ENCODE measurements around the gene SULT4A1. TPM values are rescaled to one million over a fixed set of nuclear protein-coding genes. Genes with fewer than 3 reads are reported as not detected.

The SULT4A1 gene
- total and polyA plus RNA-seq, 12 donors = 0.19 to 1.2 (median 0.29) TPM; not detected in 2

DNA sequence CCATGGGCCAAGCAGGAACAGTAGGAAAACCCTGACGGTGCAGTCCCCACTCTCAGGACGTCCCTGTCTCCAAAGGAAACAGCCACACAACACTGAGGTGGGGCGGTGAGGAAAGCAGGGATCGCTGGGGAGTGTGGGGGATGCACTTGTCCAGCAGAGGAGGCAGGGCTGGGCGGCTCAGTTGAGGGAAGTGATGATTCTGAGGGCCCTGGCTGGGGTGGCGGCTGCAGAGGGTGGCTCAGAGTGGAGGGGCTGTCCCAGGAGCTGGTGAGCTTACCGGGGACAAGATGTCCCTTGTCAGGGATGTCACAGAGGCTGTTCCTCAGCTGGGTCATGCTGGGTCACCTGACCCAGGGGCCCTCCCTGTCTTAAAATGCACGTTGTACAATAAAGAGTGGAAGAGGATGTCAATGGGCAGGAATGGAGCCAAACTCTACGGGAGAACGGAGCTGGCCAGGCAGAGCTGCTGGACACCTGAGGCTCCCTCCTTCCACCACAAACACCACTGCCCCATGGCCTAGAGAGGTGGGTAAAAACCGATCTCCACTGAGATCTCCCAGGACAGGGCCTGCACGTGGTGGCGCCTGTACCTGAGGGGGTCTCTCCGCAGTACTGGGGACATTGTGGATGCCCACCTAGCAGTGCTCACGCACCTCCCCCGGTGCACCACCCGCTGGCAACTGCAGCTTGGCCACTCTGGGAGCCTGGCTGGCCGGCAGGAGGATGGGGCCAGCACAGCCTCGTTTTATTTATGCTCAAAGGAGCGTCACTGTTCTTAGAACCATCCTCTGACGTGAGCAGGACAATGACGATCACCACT, 40.5 kb downstream of the SULT4A1 start:
- Histone ChIP-seq H3K36me3 (no peaks in the 10 kb centered on the region), H3K4me3 (no peak overlapping the region), H3K27ac (no peak overlapping the region), H3K4me1 (peaks cover 0 to 4% (median 0%) of the 10 kb centered on the region in 9 donors), H3K27me3 (peaks cover 0 to 56% (median 24%) of the 10 kb centered on the region in 7 donors), H3K9me3 (no peaks in the 10 kb centered on the region)
- DNase-seq (no peak), ATAC-seq (no peak)
- TF ChIP-seq, protein P1, sequence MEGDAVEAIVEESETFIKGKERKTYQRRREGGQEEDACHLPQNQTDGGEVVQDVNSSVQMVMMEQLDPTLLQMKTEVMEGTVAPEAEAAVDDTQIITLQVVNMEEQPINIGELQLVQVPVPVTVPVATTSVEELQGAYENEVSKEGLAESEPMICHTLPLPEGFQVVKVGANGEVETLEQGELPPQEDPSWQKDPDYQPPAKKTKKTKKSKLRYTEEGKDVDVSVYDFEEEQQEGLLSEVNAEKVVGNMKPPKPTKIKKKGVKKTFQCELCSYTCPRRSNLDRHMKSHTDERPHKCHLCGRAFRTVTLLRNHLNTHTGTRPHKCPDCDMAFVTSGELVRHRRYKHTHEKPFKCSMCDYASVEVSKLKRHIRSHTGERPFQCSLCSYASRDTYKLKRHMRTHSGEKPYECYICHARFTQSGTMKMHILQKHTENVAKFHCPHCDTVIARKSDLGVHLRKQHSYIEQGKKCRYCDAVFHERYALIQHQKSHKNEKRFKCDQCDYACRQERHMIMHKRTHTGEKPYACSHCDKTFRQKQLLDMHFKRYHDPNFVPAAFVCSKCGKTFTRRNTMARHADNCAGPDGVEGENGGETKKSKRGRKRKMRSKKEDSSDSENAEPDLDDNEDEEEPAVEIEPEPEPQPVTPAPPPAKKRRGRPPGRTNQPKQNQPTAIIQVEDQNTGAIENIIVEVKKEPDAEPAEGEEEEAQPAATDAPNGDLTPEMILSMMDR (IDR thresholded peaks at IDR 0.05) = no peak
- intact Hi-C loops (cut with DNase I) = loop anchor here in 5 of 10 donors (2.0 to 10.0 kb wide), 3 partner anchors 309 to 437 kb away; no protein-coding TSS in a partner anchor
- 62 to 72% methylated on average over 22 of the region's 22 CpGs for WGBS, 2 donors

GRCh38 chr22:43820651-43821305, 41.5 kb downstream of the SULT4A1 start:
- peaks cover 0 to 49% (median 24%) of the 10 kb centered on the region in 7 donors for H3K27me3 ChIP-seq
- no peaks in the 10 kb centered on the region for H3K9me3 ChIP-seq
- no peak for ATAC-seq
- intact Hi-C loops (cut with DNase I) = loop anchor here in 4 of 10 donors (10.0 kb wide), 2 partner anchors 426 to 436 kb away; no protein-coding TSS in a partner anchor
- H3K36me3 ChIP-seq = no peaks in the 10 kb centered on the region
- no peak for DNase-seq
- H3K4me1 ChIP-seq = no peaks in the 10 kb centered on the region
- WGBS, 2 donors = 69 to 74% methylated on average over 18 of the region's 18 CpGs
- no peak overlapping the region for H3K4me3 ChIP-seq
- TF ChIP-seq, protein P1 (IDR thresholded peaks at IDR 0.05) = no peak
- no peak overlapping the region for H3K27ac ChIP-seq

- TF ChIP-seq, protein P1 (IDR thresholded peaks at IDR 0.05) = no peak
- peak in 1 of 8 donors; percentile 12 for ATAC-seq
- WGBS, 2 donors = 83 to 87% methylated on average over 13 of the region's 13 CpGs
- peaks cover 0 to 47% (median 24%) of the 10 kb centered on the region in 7 donors for H3K27me3 ChIP-seq
- no peaks in the 10 kb centered on the region for H3K9me3 ChIP-seq
- no peaks in the 10 kb centered on the region for H3K4me1 ChIP-seq
- intact Hi-C loops (cut with DNase I) = loop anchor here in 5 of 10 donors (10.0 kb wide), 3 partner anchors 135 to 435 kb away; partner anchors contain the start of gene SAMM50 (in 1 of the 5)
- no peak overlapping the region for H3K27ac ChIP-seq
- no peak for DNase-seq
- H3K36me3 ChIP-seq = no peaks in the 10 kb centered on the region
- no peak overlapping the region for H3K4me3 ChIP-seq
These were observed 42.2 kb downstream of the SULT4A1 start for GRCh38 chr22:43819931-43820640.

GRCh38 chr22:43819421-43819921, 42.8 kb downstream of the SULT4A1 start:
- DNase-seq = no peak
- Histone ChIP-seq H3K27ac (no peak overlapping the region), H3K4me1 (no peaks in the 10 kb centered on the region), H3K27me3 (peaks cover 0 to 41% (median 19%) of the 10 kb centered on the region in 7 donors), H3K4me3 (no peak overlapping the region), H3K9me3 (no peaks in the 10 kb centered on the region), H3K36me3 (no peaks in the 10 kb centered on the region)
- 85% methylated on average over 12 of the region's 12 CpGs for WGBS, 2 donors
- no peak for ATAC-seq
- intact Hi-C loops (cut with DNase I) = loop anchor here in 2 of 10 donors (10.0 kb wide), 2 partner anchors 135 to 425 kb away; partner anchors contain the start of gene SAMM50 (in 1 of the 2)
- TF ChIP-seq, protein P1 (IDR thresholded peaks at IDR 0.05) = no peak

All from heart right ventricle (tissue), 16 donors.